ENCODE results near the gene SCN1A.
"Not testable (repeated sequence)": the region's sequence is repeated elsewhere in the genome, so short reads cannot be mapped to it uniquely, and the experiment has no call there.

SCN1A gene

GRCh38 chr2:166127217-166128155, at the start of gene SCN1A:
TSS of gene SCN1A (minus strand) at chr2:166128020. CDS start at chr2:166073621, 54,399 bp downstream.
- peak in 25 of 58 donors; percentile 1 to 51 (median 16) for DNase-seq

GRCh38 chr2:166173263-166173662, 45.4 kb upstream of the SCN1A start:
- peak in 1 of 58 donors; percentile 10 for DNase-seq

GRCh38 chr2:166171216-166171615, 43.4 kb upstream of the SCN1A start:
- no peak for DNase-seq

- no peak for DNase-seq
These were observed 42.5 kb upstream of the SCN1A start for GRCh38 chr2:166170356-166170755.

- no peak for DNase-seq
These were observed 39.6 kb upstream of the SCN1A start for GRCh38 chr2:166167449-166167848.

GRCh38 chr2:166163775-166164174, 36.0 kb upstream of the SCN1A start:
- DNase-seq, result no peak

DNA sequence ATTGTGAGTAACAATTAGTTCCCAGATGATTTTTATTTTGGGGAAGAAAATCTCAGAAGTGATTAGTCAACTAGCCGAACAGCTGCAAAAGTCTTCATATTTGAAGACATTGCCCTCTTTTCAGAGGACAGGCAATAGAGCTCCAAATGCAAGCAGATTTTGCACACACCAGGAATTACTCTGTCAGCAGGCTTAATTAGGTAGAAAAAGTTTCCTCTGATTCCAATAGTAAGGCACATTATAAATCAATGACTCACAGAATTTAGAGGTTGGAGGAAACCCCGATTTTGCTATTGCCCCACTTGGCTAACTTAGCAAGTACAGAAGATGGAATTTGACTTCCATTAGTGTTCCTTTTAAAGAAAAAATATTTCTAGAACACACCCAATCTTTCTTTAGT, 30.7 kb upstream of the SCN1A start:
- DNase-seq, result no peak

DNA sequence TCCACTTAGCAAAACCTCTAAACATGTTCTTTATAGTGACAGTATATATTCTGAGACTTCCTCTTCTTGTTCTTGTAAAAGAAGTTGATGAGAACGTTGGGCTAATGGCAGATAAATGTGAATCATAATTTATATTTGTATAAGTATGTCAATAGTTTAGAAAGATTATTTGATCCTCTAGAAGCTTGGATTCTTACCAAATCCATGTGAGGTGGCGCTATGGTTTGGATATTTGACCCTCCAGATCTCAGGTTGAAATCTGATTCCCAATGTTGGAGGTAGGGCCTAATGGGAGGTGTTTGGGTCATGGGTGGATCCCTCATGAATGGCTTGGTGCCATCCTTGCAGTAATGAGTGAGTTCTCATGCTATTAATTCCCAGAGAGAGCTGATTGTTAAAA, 29.8 kb upstream of the SCN1A start:
- DNase-seq, result no peak

GRCh38 chr2:166156985-166157490, 29.2 kb upstream of the SCN1A start:
- no peak for DNase-seq

GRCh38 chr2:166155589-166155988, 27.8 kb upstream of the SCN1A start:
- DNase-seq, result no peak

DNA sequence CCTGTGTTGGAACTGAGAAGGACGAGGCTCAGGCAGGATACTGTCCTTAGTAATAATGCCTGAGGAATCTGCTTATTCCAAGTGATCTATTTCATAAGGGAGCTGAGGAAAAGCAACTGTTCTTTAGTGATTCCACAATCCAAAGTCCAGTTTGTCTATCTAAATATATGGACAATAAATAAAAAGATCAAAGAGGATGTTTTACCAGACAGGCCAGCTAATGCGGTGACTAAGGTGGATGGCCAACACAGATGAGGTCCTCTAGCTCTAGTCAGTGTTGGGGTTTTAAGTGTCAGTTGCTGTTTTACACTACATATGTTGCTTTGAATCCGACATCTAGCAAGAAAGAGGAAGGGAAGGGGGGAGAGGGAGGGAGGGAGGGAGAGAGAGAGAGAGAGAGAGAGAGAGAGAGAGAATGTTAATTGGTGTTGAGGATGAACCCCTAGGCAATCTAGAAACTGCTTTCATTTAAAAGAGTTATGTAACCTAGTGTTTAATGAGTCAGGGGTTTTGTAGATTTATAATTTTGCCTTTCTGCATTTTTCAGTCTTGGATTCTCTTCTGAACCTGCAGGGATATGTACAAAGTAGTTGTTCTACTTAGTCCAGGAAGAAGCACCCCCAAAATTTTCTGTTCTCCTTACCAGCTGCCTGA, 27.0 kb upstream of the SCN1A start:
- DNase-seq, result no peak

DNA sequence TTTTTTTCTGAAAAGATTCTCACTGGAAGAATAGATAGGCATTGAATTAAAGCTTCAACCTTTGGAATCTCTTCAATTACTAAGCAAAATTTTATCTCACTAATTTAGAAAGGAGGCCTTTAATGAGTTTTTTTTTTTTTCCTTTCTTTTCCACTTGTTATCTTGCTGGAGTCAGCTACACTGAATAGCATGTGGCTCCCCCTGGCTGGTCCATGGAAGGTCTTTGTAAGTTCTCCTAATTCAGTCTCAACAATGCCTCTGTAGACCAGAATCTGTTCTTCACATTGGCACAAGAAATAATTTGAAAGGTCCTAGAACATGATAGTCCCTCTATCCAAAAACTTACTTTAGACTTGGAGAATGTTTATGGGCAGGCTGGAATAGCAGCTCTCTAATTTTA, 24.2 kb upstream of the SCN1A start:
- DNase-seq, result no peak

DNA sequence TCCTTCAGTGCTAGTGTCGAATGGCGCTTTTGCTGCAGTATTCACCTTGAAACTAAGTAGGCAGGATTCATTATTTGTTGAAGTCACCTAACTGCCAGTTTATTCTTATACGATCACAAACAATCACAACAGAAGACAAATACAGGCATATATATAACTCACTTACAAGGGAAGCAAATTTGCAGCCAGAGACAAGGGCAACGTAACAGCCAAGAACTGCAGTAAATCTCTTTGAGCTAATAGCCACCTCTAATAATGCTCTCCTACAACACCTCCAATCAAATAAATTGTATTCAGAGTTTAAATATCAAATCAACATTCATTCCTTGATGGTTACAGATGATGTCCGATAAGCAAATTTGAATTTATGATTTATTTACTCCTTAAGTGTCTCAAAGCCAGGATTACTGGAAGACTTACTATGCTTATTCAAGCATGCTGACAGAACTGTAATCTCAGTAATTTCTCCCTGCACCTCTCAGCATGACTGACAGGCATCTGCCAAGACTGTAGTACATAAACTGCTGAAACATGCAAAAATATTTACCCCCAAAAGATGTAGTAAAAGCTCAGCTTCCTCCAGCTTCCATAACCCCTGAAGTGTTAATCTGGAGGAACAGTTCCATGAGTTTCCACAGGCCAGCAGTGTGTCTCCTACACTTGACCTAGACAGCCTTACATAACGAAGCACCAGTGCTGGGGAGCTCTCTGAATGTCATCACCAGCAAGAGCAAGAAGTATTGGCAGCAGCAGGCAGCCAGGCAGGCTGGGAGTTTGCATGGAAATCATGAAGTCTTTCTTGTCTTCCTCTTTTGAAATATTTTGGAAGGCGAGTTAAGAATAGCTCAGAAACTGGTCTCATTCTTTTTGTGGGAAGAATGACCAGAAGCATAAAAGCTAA, 20.9 kb upstream of the SCN1A start:
- DNase-seq, result peak in 4 of 58 donors; percentile 4 to 34 (median 14)

DNA sequence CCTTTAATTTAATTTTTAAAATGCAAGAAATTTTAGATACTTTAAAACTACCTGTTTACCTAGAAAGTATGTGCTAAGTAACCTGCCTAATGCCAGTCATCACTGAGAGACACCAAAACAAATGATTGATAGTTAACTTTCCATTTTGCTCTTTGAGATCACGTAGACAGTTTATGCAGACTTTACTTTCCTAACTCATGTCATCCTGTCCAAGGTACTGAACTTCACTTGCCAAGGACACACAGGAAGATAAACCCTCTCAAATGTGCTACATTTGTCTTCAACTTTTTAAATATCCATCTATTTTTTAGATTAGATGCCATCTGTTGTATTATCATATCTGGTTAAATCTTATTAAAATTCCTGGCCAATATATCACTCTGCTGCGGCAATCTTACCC, 20.1 kb upstream of the SCN1A start:
- no peak for DNase-seq

- no peak for DNase-seq
These were observed 16.3 kb upstream of the SCN1A start for GRCh38 chr2:166144071-166144470.

- DNase-seq, result no peak
These were observed 13.1 kb upstream of the SCN1A start for GRCh38 chr2:166140932-166141331.

- no peak for DNase-seq
These were observed 12.7 kb upstream of the SCN1A start for GRCh38 chr2:166140475-166140874.

GRCh38 chr2:166139479-166139878, 11.7 kb upstream of the SCN1A start:
- DNase-seq, result not testable (repeated sequence)

- no peak for DNase-seq
These were observed 10.8 kb upstream of the SCN1A start for GRCh38 chr2:166138667-166139066.

DNA sequence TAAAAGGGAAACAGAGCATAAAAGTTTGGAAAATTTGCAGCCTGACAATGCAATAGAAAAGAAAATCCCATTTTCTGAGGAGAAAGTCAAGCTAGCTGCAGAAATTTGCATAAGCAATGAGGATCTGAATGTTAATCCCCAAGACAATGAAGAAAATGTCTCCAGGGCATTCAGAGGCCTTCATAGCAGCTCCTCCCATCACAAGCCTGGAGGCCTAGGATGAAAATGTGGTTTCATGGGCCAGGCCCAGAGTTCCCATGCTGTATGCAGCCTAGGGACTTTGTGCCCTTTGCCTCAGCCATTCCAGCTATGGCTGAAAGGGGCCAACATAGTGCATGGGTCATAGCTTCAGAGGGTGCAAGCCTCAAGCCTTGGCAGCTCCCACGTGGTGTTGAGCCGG, 10.3 kb upstream of the SCN1A start:
- DNase-seq, result no peak

DNA sequence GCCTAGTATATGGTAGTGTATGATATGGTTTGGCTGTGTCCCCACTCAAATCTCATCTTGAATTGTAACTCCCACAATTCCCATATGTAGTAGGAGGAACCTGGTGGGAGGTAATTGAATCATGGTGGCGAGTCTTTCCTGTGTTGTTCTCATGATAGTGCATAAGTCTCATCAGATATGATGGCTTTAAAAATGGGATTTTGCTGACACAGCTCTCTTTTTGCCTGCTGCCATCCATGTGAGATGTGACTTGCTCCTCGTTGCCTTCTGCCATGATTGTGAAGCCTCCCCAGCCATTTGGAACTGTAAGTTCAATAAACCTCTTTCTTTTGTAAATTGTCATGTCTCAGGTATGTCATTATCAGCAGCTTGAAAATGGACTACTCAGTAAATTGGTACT, 9.5 kb upstream of the SCN1A start:
- DNase-seq, result no peak

Measured in anterior cingulate cortex (tissue), 58 donors.